DMS79 treated with DMSO at 0.1 percent for 48 hours (cell line): ENCODE results near the gene SART1.
"Not testable (repeated sequence)": the region's sequence is repeated elsewhere in the genome, so short reads cannot be mapped to it uniquely, and the experiment has no call there.

Experiments used
- DNase-seq: peaks from one replicate; lab custom pipeline; 2025; lab: John Stamatoyannopoulos, UW

Gene SART1

GRCh38 chr11:65931773-65932557 lies 29.6 kb upstream of the SART1 start:
- DNase-seq = no peak

GRCh38 chr11:65932558-65932919 lies 29.0 kb upstream of the SART1 start:
- no peak for DNase-seq

- DNase-seq = no peak
Observed at GRCh38 chr11:65934014-65934413, 27.5 kb upstream of the SART1 start.

GRCh38 chr11:65937766-65938165 lies 23.8 kb upstream of the SART1 start:
- no peak for DNase-seq

- DNase-seq = no peak
Observed at GRCh38 chr11:65941720-65942310, 19.7 kb upstream of the SART1 start.

GRCh38 chr11:65942531-65942930 lies 19.0 kb upstream of the SART1 start:
- DNase-seq = no peak

- DNase-seq = no peak
Observed at GRCh38 chr11:65944191-65944590, 17.3 kb upstream of the SART1 start.

GRCh38 chr11:65944767-65945166 lies 16.8 kb upstream of the SART1 start:
- DNase-seq = no peak

GRCh38 chr11:65945430-65945911 lies 16.1 kb upstream of the SART1 start, which contains the start of gene TSGA10IP:
Gene TSGA10IP (plus strand): TSS chr11:65945480. CDS start chr11:65945676, 196 bp downstream.
- DNase-seq = no peak

GRCh38 chr11:65945941-65946558 lies 15.5 kb upstream of the SART1 start:
- no peak for DNase-seq

GRCh38 chr11:65946655-65947054 lies 14.9 kb upstream of the SART1 start:
- no peak for DNase-seq

- no peak for DNase-seq
Observed at GRCh38 chr11:65947133-65947532, 14.4 kb upstream of the SART1 start.

- DNase-seq = no peak
Observed at GRCh38 chr11:65947603-65948125, 13.9 kb upstream of the SART1 start.

GRCh38 chr11:65950711-65951110 lies 10.8 kb upstream of the SART1 start:
- not testable (repeated sequence) for DNase-seq

- DNase-seq = not testable (repeated sequence)
Observed at GRCh38 chr11:65951641-65952040, 9.9 kb upstream of the SART1 start.

- no peak for DNase-seq
Observed at GRCh38 chr11:65952052-65952521, 9.4 kb upstream of the SART1 start.

- DNase-seq = no peak
Observed at GRCh38 chr11:65953471-65953870, 8.1 kb upstream of the SART1 start.

- DNase-seq = no peak
Observed at GRCh38 chr11:65954771-65955170, 6.8 kb upstream of the SART1 start.

GRCh38 chr11:65958291-65958690 lies 3.2 kb upstream of the SART1 start:
- no peak for DNase-seq

- DNase-seq = no peak
Observed at GRCh38 chr11:65958774-65959420, 2.6 kb upstream of the SART1 start.

GRCh38 chr11:65960824-65961266 lies 689 bp upstream of the SART1 start:
- DNase-seq = no peak

- DNase-seq = no peak
Observed at GRCh38 chr11:65962141-65962564, 619 bp downstream of the SART1 start.
